NOMO-1 treated with DMSO at 0.1 percent for 48 hours (cell line): Measurements from ENCODE around the gene CBLN3.
A peak's percentile ranks its signal among the peaks of the same experiment; 100 is the strongest.
"Not testable (repeated sequence)": the region's sequence is repeated elsewhere in the genome, so short reads cannot be mapped to it uniquely, and the experiment has no call there.

Experiments
- DNase-seq: peaks from one replicate; lab custom pipeline; 2025; ENCODE audit not compliant: unreplicated experiment; lab: John Stamatoyannopoulos, UW

Gene CBLN3

DNA sequence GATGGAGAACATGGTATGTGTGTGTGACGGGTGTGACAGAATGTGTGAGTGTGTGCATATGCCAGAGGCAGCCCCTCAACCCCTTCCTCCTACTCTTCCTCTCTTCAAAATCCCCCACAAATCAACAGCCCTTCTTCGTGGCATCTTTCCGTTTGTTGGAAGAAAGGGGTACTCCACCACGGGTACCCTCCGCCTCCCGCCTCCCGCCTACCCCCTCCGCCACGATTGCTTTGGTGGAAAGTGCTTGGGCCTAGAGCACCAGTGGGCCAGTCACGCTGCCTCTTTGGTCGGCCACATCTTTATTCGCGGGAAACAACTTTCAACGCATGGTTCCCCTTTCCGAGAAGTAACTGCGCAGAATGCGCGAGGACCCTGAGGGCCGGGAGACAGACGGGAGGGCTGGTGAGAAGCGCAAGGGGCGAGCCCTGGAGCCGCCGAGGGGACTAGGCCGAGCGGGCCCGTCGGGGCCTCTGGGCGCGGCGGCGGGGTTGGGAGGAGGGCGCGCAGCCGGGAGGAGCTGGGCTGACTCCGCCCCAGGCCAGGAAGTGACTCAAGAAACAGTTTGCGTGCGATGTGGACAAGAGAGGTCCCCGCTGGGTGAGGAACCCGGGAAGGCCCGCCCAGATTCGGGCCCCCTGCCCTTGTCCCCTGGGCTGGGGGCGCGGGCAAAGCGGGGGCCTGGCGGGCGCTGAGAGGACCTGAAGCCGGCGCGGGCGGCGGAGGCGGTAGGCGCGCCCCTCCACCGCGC is at the start of gene CBLN3, which contains the start of gene KHNYN:
TSS of gene CBLN3 (minus strand) at position 274 of the 748 bp plus-strand sequence. CDS start 614 bp downstream, outside the sequence.
TSS of gene KHNYN (plus strand) at position 560 of the 748 bp plus-strand sequence. CDS start 777 bp downstream, outside the sequence.
- peak; percentile 90 for DNase-seq

DNA sequence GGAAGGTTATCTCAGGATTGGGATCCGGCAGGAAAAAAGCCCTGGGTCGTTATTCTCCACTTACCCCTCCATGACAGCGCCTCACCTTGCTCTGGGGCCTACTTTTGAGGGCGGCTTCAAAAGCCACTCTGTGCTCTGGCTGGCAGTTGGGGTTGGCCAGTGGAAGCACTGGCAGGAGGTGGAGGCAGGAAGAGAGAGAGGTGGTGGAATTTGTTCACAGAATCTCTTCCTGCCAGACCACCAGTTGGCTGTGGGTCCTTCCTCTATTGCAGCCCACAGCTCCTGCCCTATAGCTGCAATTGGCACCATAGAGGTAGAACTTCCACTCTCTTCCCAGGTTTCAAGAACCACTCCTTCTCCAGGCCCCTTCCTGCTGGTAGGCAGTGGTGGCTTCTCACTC is 45.8 kb upstream of the CBLN3 start:
- DNase-seq = no peak

DNA sequence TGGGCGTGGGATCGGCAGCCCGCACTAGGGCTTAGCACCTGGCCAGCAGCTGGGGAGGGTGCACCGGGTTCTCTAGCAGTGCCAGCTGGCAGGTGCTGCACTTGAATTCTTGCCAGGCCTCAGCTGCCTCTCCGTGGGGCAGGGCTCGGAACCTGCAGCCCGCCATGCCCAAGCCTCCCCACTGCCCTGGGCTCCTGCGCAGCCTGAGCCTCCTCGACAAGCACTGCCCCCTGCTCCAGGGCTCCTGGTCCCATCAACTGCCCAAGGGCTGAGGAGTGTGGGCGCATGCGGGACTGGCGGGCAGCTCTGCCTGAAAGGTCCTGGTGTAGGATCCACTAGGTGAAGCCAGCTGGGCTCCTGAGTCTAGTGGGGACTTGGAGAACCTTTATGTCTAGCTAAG is 43.7 kb upstream of the CBLN3 start:
- no peak for DNase-seq

DNA sequence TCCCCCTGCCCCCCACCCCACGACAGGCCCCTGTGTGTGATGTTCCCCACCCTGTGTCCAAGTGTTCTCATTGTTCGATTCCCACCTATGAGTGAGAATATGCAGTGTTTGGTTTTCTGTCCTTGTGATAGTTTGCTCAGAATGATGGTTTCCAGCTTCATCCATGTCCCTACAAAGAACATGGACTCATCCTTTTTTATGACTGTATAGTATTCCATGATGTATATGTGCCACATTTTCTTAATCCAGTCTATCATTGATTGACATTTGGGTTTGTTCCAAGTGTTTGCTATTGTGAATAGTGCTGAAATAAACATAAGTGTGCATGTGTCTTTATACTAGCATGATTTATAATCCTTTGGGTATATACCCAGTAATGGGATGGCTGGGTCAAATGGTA is 41.0 kb upstream of the CBLN3 start:
- DNase-seq = not testable (repeated sequence)

DNA sequence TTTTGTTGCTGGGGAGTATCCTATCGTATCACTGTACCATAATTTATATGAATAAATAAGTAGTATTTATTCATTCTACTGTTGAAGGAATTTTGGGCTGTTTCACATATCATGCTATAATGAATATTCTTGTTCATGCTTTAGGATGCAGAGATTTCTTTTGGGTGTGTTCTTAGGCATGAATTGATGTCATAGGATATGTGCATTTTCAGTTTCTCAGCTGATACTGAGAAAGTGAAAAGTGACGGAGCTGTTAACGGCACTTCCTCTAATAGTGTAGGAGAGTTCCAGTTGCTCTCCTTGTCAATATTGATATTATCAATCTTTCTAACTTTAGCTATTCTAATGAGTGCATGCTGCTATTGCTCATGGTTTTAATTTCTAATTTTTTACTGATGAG is 36.3 kb upstream of the CBLN3 start:
- DNase-seq = no peak

DNA sequence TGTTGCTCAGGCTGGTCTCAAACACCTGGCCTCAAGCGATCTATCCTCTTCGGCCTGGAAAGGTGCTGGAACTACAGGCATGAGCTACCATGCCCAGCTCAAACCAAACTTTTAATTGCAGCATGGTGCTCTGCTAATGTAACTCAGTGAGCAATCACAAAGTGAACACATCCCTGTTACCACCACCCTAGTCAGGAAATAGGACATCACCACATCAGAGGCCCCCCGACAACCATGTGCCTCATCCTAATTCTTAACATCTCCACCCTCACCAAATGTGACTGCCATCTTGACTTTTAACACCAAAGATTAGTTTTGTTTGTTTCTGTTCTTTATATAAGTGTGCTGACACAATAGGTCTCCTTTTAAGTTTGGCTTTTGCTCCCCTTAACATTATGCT is 35.9 kb upstream of the CBLN3 start:
- DNase-seq = no peak

DNA sequence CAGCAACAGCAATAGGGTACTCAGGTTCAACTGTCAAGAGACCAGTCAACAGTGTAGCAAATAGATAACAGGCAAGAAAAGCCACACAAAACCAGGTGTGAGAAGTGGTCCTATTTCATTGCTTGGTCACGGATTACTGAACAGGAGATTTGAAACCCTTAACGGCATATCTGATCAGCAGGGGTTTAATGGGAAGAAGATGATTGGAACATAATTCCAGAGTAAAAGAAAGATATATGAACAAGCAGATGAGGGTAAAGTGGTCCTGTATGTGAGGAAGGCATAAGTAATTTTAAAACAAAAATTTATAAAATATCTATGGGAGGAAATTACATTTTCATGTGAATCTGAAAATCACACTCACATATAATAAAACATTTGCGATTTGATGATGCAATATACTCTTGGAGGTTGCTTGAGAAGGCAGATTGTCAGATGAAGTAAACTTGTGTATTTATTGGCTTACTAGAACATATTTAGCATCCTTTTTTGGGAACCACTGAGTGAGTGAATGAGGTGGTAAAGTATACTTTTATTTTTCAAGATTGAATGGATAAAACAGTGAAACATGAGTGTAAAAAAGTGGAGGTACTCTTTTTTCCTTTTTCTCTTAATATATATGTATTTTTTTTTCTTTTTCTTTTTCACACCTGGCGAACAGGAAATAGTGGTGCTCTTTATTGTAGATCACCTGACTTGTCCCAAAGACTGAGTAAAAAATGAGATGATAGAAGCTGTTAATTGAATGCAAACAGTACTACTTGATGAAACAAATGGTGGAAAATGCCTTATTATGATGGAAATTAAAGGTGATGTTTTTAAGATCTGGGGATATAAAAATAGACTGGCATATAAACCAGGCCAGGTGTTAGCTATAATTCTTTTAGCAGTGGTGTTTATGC is 34.7 kb upstream of the CBLN3 start:
- no peak for DNase-seq

DNA sequence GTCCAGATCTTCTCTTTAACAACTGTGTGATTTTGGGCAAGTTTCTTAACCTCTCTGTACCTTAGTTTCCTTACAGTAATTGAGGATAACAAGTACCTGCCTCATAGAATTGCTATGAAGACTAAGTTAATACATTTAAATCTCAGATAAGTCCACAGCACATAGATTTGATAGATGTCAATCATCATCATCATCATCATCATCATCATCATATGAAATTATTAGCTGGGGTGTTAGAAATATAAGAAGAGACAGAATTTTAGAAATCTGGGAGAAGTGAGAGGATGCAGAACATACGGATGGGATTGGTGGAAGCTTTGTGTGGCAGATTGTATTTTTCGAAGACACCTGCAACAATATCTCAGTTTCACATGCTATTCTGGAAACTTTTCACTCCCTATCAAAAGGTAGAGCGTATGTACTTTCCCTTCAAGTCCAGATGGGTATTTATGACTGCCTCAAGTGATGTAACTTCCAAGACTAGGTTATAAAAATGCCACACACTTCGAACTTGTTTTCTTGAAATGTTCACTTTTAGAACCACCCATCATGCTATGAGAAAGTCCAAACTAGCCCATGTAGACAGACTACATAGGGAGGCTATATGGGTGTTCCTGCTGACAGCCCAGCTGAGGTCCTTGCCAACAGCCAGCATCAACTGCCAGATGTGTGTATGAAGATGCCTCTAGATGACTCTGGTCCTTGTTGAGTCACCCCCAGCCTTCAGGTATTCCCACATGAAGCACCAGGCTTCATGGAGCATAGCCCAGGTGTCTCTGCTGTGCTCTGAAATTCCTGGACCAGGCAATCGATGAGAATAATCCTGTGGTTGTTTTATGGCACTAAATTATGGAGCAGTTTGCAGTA is 33.8 kb upstream of the CBLN3 start:
- DNase-seq = no peak

DNA sequence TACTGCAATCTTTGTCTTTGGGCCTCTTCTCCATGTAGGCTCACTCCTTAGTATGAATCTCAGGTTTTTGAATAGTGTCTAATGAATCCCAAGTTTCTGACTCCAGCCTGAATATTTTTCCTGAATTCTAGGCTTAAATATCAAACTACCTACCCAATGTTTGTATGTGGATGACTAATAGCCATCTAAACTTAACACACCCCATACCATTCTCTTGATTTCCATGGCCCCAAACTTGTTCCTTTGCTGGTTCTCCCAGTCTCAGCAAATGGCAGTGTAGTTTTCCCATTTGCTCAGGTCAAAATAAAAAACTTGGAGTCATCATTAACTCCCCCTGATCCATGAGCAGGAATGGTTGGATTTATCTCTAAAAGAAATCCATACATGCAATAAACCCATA is 31.9 kb upstream of the CBLN3 start:
- no peak for DNase-seq

DNA sequence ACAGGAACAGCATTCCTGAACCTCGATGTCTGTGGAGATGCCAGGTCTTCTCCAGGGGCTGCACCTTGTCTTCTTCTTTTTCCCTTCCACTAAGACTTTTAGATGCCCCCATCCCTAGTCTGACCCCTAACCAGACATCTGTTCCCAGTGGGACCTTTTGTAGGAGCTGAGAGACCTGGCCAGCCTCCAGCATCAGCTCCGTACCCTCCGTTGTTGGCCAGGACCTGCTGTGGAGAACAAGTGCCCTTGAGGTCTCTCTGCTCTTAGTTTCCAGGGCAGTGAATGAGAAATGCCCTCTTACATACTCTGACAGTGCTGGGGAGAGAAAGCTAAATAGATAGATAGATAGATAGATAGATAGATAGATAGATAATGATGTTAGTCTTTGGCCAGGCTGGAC is 29.9 kb upstream of the CBLN3 start:
- DNase-seq = no peak

DNA sequence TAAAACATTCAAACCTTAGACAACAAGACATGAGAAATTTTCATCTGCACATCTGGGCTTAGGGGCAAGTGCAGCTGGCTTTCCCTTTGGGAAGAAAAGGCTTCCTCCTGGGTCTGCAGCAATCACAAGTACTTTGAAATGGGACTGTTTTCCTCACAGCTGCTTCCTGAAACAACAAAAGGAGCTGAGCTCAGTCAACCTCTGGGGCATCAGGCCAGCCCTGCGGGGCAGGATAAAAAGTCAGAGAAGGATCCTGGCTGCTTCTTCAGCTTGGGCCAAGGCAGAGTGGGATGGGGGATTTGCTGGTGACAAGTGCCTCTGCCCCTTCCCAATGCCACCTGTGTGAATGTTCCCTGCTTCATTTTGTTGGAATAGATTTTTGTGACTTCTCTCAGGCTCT is 29.3 kb upstream of the CBLN3 start:
- no peak for DNase-seq

DNA sequence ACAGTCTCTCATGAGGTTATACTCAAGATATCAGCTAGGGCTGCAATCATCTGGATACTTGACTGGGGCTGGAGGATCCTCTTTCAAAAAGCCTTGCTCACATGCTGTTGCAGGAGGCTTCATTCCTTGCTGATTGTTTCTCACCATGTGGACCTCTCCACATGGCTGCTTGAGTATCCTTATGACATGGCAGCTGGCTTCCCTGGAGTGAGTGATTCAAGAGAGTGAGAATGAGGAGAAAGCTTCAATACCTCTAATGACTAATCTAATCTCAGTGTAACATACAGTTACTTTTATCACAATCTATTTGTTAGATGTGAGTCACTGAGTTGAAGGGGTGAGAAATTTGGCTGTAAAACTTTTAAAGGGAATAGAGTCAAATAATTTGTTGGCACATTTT is 27.5 kb upstream of the CBLN3 start:
- DNase-seq = no peak

DNA sequence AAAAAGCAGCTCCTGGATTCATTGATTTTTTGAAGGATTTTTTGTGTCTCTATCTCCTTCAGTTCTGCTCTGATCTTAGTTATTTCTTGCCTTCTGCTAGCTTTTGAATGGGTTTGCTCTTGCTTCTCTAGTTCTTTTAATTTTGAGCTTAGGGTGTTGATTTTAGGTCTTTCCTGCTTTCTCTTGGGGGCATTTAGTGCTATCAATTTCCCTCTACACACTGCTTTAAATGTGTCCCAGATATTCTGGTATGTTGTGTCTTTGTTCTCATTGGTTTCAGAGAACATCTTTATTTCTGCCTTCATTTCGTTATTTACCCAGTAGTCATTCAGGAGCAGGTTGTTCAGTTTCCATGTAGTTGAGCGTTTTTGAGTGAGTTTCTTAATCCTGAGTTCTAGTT is 21.4 kb upstream of the CBLN3 start:
- DNase-seq = not testable (repeated sequence)

DNA sequence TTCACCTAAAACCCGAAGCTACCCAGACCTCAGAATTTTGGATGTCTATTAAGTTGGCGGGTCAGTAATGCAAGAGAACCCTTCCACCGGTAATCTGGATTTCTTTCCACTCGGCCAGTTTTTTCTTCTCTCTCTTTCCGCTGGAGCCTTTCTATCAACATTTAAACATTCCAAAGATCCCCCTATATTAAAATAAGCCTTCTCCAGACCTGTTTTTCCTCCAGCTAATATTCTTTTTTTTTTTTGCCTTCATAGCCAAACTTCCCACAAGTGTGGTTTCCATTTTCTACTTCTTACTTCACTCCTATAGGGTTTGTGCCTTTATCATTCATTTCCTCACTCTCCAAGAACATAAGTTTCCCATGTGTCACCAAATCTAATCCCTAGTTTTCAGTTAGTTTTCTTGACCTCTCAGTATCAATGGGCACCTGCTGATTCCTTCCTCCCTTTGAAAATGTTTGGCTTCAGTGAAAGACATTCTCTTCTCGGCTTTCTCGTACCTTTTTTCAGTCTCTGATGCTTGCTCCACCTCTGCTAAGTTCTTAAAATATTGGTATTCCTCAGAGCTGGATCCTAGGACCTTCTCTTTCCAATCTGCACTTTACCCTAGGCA is 13.7 kb upstream of the CBLN3 start:
- no peak for DNase-seq

DNA sequence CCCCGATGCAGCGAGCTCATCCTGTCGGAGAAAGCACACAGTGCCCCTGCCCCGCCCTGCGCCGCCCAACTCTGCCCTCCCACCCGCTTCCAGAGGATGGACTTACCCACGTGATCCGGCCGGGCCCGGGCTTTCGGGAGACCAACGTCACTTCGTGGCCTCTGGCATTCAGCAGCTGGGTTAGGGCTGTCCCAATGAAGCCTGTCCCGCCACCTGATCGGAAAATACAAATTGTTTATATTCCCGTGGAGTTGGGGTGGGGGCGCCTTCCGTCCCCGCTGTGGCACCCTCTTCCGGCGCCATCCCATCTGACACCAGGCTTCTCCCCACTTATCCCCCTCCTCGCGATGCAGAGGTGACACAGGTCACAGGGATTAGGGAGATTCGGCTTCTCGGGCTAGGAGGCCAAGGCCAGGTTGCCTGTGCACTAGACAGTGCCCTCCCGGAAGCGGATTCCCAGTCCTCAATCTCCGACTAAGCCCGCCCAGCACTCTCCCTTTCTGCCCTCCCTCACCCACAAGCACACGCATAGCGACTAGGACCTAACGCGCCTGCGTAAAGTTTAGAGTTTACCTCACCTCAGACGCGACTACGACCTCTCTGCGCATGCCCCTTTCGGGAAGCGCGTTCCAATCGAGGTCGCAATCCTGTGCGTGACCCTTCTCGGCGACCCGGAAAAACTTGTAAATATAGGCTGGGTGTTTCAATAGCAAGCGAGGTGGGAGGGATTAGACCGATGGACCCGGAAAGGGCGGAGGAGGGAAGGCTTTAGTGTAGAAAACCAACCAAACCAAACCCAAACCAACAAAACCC is 13.0 kb upstream of the CBLN3 start, which contains the start of gene SDR39U1:
TSS of gene SDR39U1 (minus strand) at position 537 of the 813 bp plus-strand sequence. CDS start at position 530, 7 bp downstream.
- DNase-seq = peak; percentile 99

DNA sequence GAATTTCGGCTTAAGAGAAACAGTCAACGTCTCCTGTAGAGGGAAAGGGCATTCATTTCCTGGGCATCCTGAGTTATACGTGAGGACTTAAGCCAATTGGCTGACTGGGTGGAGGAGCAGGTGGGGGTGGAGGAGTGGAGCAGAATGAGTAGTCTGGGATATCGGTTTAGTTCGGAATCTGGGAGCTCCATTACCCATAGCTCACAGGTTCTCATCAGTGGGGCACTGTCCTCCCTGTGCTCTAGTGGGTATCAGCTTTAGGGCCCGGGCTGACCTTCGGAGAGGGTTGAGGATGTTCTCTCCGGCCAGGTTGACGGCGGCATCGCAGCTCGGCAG is 12.4 kb upstream of the CBLN3 start:
- DNase-seq = no peak

DNA sequence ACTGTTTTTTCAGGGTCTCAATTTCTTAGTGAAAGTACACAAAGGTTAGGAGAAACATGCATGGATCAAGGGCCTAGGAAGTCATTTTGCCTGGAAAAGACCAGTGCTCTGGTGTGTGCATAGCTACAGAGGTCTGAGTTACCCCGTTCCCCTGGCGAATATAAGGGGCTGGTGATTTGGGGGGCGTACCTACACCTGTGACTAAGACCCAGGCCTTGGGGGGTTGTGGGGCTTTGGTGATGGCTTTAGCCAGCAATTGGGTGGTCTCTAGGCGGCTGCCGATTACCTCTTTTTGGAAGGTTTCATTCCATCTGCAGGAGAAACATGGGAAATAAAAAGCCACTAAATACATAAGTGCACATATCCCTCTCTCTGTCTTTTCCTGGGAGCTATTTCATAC is 12.0 kb upstream of the CBLN3 start:
- DNase-seq = no peak

DNA sequence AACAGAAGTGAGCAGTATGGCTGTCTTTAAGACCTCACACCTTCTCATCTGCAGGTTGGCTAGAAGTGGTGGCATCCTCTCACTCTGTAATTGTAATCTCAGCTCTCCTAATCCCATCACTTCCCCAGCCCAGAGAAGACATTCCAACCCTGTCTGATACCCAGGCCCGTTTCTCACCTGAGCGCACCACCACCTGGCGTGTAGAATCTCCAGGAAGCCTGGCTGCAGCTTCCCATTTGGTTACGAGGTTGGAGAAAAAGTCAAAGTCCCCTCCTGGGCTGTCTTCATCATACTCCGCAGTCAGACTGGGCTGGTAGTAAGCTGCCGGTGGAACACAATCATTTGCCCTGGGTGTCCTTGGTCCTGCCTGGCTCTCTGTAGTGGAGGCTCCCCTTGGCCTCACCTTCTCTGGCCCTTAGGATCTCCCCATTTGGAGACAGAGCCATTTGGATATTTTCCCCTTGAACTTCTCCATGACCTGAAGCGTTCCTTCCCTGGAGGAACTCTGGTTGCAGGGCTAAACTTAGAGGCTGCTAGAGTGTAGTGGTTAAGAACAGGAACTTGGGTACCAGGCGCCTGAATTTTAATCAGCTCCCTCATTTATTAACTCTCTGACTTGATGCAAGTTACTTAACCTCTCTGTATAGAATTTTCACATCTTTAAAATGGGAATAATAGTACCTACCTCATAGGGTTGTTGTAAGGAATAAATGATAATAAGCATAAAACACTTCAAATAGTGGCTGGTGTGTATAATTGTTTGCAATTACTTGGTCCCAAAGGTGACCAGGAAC is 11.3 kb upstream of the CBLN3 start:
- no peak for DNase-seq
